MM.1S (cell line): Measurements from ENCODE around the gene SMPD3.

Source experiments
- EZH2 ChIP-seq: fragments of 300-600 bp; sonication (generic); optimal IDR thresholded peaks from 2 replicates; pipeline ENCODE3; 2017; ENCODE audit warnings: low read depth, mild to moderate bottlenecking, antibody characterized with exemption, low read length, mixed read lengths
- EZH2phosphoT487 ChIP-seq: fragments of 300-600 bp; sonication (generic); IDR thresholded peaks from 2 replicates; pipeline ENCODE4 v1.6.1; 2018; ENCODE audit warnings: antibody characterized with exemption, low read length
- TF ChIP-seq, protein P1 (sequence below): fragments of 300-600 bp; sonication (generic); IDR thresholded peaks from 2 replicates; pipeline ENCODE4 v1.5.1; 2016; ENCODE audit warnings: antibody characterized with exemption, low read length, mixed read lengths

- TF ChIP-seq, protein P1, sequence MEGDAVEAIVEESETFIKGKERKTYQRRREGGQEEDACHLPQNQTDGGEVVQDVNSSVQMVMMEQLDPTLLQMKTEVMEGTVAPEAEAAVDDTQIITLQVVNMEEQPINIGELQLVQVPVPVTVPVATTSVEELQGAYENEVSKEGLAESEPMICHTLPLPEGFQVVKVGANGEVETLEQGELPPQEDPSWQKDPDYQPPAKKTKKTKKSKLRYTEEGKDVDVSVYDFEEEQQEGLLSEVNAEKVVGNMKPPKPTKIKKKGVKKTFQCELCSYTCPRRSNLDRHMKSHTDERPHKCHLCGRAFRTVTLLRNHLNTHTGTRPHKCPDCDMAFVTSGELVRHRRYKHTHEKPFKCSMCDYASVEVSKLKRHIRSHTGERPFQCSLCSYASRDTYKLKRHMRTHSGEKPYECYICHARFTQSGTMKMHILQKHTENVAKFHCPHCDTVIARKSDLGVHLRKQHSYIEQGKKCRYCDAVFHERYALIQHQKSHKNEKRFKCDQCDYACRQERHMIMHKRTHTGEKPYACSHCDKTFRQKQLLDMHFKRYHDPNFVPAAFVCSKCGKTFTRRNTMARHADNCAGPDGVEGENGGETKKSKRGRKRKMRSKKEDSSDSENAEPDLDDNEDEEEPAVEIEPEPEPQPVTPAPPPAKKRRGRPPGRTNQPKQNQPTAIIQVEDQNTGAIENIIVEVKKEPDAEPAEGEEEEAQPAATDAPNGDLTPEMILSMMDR: no peak
- TF ChIP-seq EZH2phosphoT487 (no peak), EZH2 (no peak)
Observed at GRCh38 chr16:68423771-68424170, 24.5 kb downstream of the SMPD3 start.
